ENCODE data around the gene DRD4. TPM values are rescaled to one million over a fixed set of nuclear protein-coding genes. Genes with fewer than 3 reads are reported as not detected.

Gene DRD4
- total and polyA plus RNA-seq, 2 of the 8 experiments (the other 6 are each of a cell fraction or from before 2014, with no cell fraction given) = 3.4 to 4.9 TPM

DNA sequence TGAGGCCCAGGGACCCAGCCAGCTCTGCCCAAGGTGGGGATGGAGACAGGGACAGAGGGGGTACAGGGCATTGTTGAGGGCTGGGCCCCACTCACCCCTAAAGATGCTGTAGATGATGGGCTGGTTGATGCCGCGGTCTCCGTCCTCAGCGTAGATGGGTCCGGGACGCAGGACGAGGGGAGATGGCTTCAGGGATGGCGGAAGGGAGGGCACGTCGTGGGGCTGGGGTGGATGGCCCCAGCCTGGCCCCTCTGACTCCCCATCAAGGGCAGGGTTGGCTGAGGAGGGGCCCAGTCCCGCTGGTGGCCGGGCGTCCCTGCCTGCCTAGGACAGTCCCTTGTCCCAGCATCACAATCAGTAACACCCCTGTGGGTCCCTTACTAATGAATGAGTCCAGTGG lies 16.9 kb upstream of the DRD4 start:
- H3K9me3 ChIP-seq (ENCODE audit: insufficient read depth in 2 of 2, low read depth in 1 of 2, low read length in 1 of 2) = no peaks in the 10 kb centered on the region
- H3K79me2 ChIP-seq (ENCODE audit: control insufficient read depth in 1 of 2, insufficient read depth in 2 of 2, low read length in 2 of 2) = no peaks in the 10 kb centered on the region
- H3K56ac ChIP-seq (replicated peaks; ENCODE audit: insufficient read length, low read depth, low read length) = no peak overlapping the region
- no peak overlapping the region for H2BK15ac ChIP-seq (ENCODE audit: low read length)
- no peak overlapping the region for H3K14ac ChIP-seq (ENCODE audit: insufficient read length)
- H2AFZ ChIP-seq (ENCODE audit: low read length) = no peak overlapping the region
- no peak overlapping the region for H2BK120ac ChIP-seq (replicated peaks; ENCODE audit: low read depth, low read length)
- no peak overlapping the region for H3K23ac ChIP-seq (ENCODE audit: insufficient read length)
- no peaks in the 10 kb centered on the region for H3K79me1 ChIP-seq (ENCODE audit: low read depth, low read length)
- no peak overlapping the region for H3K4me3 ChIP-seq (ENCODE audit: extremely low read depth in 1 of 4, insufficient read depth in 2 of 4, low read depth in 3 of 4, low read length in 4 of 4)
- POLR2A ChIA-PET (ENCODE audit: partially characterized antibody) = interaction anchor here (0.5 to 1.3 kb wide), 3 partner anchors 18 to 166 kb away, joined by 3 read pairs; no protein-coding TSS in a partner anchor
- WGBS, 2 experiments (ENCODE audit: extremely low coverage in 1 of 2, insufficient coverage in 1 of 2, insufficient read length in 1 of 2, insufficient replicate concordance in 2 of 2, low coverage in 1 of 2, low lambda C conversion rate in 2 of 2, missing lambda C conversion rate in 1 of 2) = 96% methylated on average over 3 of the region's 13 CpGs; no CpG with 5 or more reads in 1 of the 2 experiments
- no peak overlapping the region for H2BK20ac ChIP-seq (ENCODE audit: low read length)
- no peak overlapping the region for H4K8ac ChIP-seq (ENCODE audit: extremely low read depth, insufficient read depth, low read length)
- peaks cover 0 to 5% (median 0%) of the 10 kb centered on the region in 4 experiments; a peak in 3 of 7 replicates for H3K4me1 ChIP-seq (replicated peaks in 1 of 4; ENCODE audit: control insufficient read depth in 3 of 4, insufficient read depth in 4 of 4, low read length in 3 of 4)
- CTCF ChIA-PET (ENCODE audit: partially characterized antibody) = no interaction called here
- H4K5ac ChIP-seq (ENCODE audit: insufficient read length, low read depth, low read length) = no peak overlapping the region
- no peak overlapping the region for H2BK5ac ChIP-seq (ENCODE audit: low read depth, low read length)
- no peak overlapping the region for H3K18ac ChIP-seq (ENCODE audit: extremely low read depth, low read length)
- H3K36me3 ChIP-seq (ENCODE audit: control insufficient read depth in 2 of 4, insufficient read depth in 4 of 4, low read length in 3 of 4) = no peaks in the 10 kb centered on the region
- H2BK12ac ChIP-seq (ENCODE audit: low read depth, low read length) = no peak overlapping the region
- H3K4me2 ChIP-seq (ENCODE audit: insufficient read depth in 1 of 2, low read depth in 2 of 2, low read length in 2 of 2) = no peak overlapping the region
- no peak for FAIRE-seq
- no peak overlapping the region for H4K91ac ChIP-seq (replicated peaks; ENCODE audit: insufficient read length, low read length)
- peaks cover 2 to 9% of the 10 kb centered on the region in 2 experiments for H4K20me1 ChIP-seq (replicated peaks in 1 of 2; ENCODE audit: control insufficient read depth in 1 of 2, insufficient read depth in 2 of 2, low read length in 2 of 2)
- no peak overlapping the region for H3K27ac ChIP-seq (ENCODE audit: low read depth, low read length)
- no peak overlapping the region for H3K4ac ChIP-seq (replicated peaks; ENCODE audit: insufficient read length, low read depth, low read length)
- peaks cover 2% of the 10 kb centered on the region; the same call in 1 of the 2 replicates for H3K23me2 ChIP-seq (ENCODE audit: low read depth, low read length)
- no peak for DNase-seq (ENCODE audit: low read depth in 1 of 2, low spot score in 2 of 2)
- H2AK5ac ChIP-seq (ENCODE audit: low read depth, low read length) = no peak overlapping the region
- H3K27me3 ChIP-seq (replicated peaks in 1 of 4; ENCODE audit: control insufficient read depth in 3 of 4, extremely low read depth in 1 of 4, insufficient read depth in 3 of 4, low read length in 3 of 4) = no peaks in the 10 kb centered on the region
- H3K9ac ChIP-seq (replicated peaks in 1 of 4; ENCODE audit: extremely low read depth in 1 of 4, low read depth in 3 of 4, low read length in 3 of 4) = no peak overlapping the region
- TF ChIP-seq CEBPB (IDR thresholded peaks at IDR 0.05; ENCODE audit: low read depth, low read length) (no peak), RFX5 (IDR thresholded peaks at IDR 0.05; ENCODE audit: borderline replicate concordance, low read depth, low read length) (no peak), PHF8 (conservative IDR thresholded peaks at IDR 0.05; ENCODE audit: low read depth, low read length) (no peak), NRF1 (IDR thresholded peaks at IDR 0.05; ENCODE audit: low read depth, low read length) (no peak), EP300 (IDR thresholded peaks at IDR 0.05; ENCODE audit: borderline replicate concordance in 1 of 2, low read depth in 2 of 2, low read length in 2 of 2) (no peak), KDM1A (IDR thresholded peaks at IDR 0.05; ENCODE audit: borderline replicate concordance, low read length) (no peak), POU5F1 (IDR thresholded peaks at IDR 0.05; ENCODE audit: low read depth, low read length) (no peak), SP1 (IDR thresholded peaks at IDR 0.05; ENCODE audit: low read depth, low read length) (no peak), POLR2A (IDR thresholded peaks at IDR 0.05; ENCODE audit: control extremely low read depth in 1 of 2, low read depth in 2 of 2, low read length in 2 of 2) (no peak), RXRA (IDR thresholded peaks at IDR 0.05; ENCODE audit: insufficient read depth, low read depth, low read length) (no peak), EGR1 (IDR thresholded peaks at IDR 0.05; ENCODE audit: borderline replicate concordance, low read depth, low read length) (no peak)
- TF ChIP-seq, protein P1, sequence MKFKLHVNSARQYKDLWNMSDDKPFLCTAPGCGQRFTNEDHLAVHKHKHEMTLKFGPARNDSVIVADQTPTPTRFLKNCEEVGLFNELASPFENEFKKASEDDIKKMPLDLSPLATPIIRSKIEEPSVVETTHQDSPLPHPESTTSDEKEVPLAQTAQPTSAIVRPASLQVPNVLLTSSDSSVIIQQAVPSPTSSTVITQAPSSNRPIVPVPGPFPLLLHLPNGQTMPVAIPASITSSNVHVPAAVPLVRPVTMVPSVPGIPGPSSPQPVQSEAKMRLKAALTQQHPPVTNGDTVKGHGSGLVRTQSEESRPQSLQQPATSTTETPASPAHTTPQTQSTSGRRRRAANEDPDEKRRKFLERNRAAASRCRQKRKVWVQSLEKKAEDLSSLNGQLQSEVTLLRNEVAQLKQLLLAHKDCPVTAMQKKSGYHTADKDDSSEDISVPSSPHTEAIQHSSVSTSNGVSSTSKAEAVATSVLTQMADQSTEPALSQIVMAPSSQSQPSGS (IDR thresholded peaks at IDR 0.05; ENCODE audit: low read length) = no peak
- TF ChIP-seq, protein P2, sequence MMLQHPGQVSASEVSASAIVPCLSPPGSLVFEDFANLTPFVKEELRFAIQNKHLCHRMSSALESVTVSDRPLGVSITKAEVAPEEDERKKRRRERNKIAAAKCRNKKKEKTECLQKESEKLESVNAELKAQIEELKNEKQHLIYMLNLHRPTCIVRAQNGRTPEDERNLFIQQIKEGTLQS (IDR thresholded peaks at IDR 0.05; ENCODE audit: insufficient read depth, low read depth, low read length) = no peak

Measured in H1 (cell line).